Regular cardiac myocyte (primary cell): ENCODE data around the gene ZNF18. TPM values are rescaled to one million over a fixed set of nuclear protein-coding genes. Genes with fewer than 3 reads are reported as not detected.

Source experiments
- total RNA-seq: library from RNA; depleted of rRNA; stranded (reverse); fragments of >200 nt; gene quantifications from 2 replicates; pipeline ENCODE4 v1.2.3, GENCODE V29; 2014

The ZNF18 gene, protein sequence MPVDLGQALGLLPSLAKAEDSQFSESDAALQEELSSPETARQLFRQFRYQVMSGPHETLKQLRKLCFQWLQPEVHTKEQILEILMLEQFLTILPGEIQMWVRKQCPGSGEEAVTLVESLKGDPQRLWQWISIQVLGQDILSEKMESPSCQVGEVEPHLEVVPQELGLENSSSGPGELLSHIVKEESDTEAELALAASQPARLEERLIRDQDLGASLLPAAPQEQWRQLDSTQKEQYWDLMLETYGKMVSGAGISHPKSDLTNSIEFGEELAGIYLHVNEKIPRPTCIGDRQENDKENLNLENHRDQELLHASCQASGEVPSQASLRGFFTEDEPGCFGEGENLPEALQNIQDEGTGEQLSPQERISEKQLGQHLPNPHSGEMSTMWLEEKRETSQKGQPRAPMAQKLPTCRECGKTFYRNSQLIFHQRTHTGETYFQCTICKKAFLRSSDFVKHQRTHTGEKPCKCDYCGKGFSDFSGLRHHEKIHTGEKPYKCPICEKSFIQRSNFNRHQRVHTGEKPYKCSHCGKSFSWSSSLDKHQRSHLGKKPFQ
- total RNA-seq, result 7.7 and 14.9 TPM in 2 replicates

DNA sequence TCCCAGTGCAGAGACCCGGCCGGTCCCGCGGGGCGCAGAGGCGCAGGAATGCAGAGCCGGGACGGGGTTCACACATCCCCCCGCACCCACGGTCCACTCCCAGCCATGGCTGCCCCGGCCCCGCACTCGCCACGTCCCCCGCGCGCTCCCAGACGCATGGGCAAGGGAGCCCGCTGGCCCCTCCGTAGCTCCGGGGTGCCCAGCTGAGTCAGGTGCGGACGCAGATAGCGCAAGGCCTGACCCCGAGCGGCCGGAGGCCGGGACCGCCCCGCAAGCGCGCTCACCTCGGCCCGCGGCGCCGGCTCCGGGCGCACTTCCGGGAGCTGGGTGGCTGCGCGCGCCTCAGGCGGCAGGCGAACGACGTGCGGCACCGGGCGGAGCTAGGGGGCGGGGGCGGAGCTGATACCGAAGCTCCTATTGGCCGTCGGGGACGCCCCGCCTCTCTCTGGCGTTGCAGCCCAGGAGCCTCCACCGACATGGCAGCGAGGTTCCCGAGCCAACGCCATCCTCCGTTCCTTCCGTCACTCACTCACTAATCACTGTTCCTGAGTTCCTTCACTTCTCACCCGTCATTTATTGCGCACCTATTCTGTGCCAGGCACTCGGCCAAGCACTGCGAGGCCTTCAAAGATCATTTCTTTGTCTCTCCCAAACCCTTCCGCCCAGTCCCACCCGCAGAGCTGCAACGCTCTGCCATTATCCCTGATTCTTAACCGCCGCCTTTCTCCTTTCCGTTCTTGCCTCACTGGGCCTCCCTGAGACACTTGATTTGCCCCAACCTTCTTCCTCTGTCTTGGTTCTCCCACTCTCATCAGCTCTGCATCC is at the start of gene ZNF18:
TSS of gene ZNF18 (minus strand) at position 329 of the 825 bp plus-strand sequence. CDS start 4,646 bp downstream, outside the sequence.

GRCh38 chr17:12020642-12021622 is 23.7 kb upstream of the ZNF18 start, which contains the start of gene MAP2K4:
Gene MAP2K4 (plus strand): TSS chr17:12020877. CDS start chr17:12020887, 10 bp downstream.

Other genes with a start within 250 kb of the ZNF18 start
- gene MAP2K4, start 23.4 kb upstream of the ZNF18 start, total RNA-seq, result 28.6 and 37.2 TPM in 2 replicates